ENCODE measurements around the gene LAMB1. TPM values are rescaled to one million over a fixed set of nuclear protein-coding genes. Genes with fewer than 3 reads are reported as not detected.
A peak's percentile ranks its signal among the peaks of the same experiment; 100 is the strongest.

Gene LAMB1
- total RNA-seq, 1 donor from 2014 or later, result 104 TPM

- ATAC-seq (no peak), DNase-seq (no peak)
- H3K4me3 ChIP-seq, result no peak overlapping the region
- no peaks in the 10 kb centered on the region for H3K27me3 ChIP-seq (ENCODE audit: low read depth)
- H3K9me3 ChIP-seq, result no peaks in the 10 kb centered on the region
- no peaks in the 10 kb centered on the region for H3K4me1 ChIP-seq
- intact Hi-C loops (cut with DNase I), result no loop called here
- no peak overlapping the region for H3K27ac ChIP-seq
- no peaks in the 10 kb centered on the region for H3K36me3 ChIP-seq
- no peak for TF ChIP-seq CTCF (IDR thresholded peaks at IDR 0.05)
Measured at GRCh38 chr7:108012499-108013430, 9.8 kb upstream of the LAMB1 start.

- Histone ChIP-seq H3K36me3 (no peaks in the 10 kb centered on the region), H3K27ac (no peak overlapping the region), H3K4me1 (no peaks in the 10 kb centered on the region), H3K4me3 (no peak overlapping the region), H3K27me3 (ENCODE audit: low read depth) (no peaks in the 10 kb centered on the region), H3K9me3 (no peaks in the 10 kb centered on the region)
- no peak for TF ChIP-seq CTCF (IDR thresholded peaks at IDR 0.05)
- intact Hi-C loops (cut with DNase I), result no loop called here
- DNase-seq (no peak), ATAC-seq (peak in 1 of 2 donors; percentile 39)
Measured at GRCh38 chr7:108010377-108010776, 7.4 kb upstream of the LAMB1 start.

- H3K27me3 ChIP-seq (ENCODE audit: low read depth), result no peaks in the 10 kb centered on the region
- no peaks in the 10 kb centered on the region for H3K9me3 ChIP-seq
- no peak for TF ChIP-seq CTCF (IDR thresholded peaks at IDR 0.05)
- H3K36me3 ChIP-seq, result no peaks in the 10 kb centered on the region
- no peaks in the 10 kb centered on the region for H3K4me1 ChIP-seq
- no peak overlapping the region for H3K27ac ChIP-seq
- no peak for ATAC-seq
- intact Hi-C loops (cut with DNase I), result no loop called here
- no peak overlapping the region for H3K4me3 ChIP-seq
- no peak for DNase-seq
Measured at GRCh38 chr7:108009873-108010272, 6.9 kb upstream of the LAMB1 start.

GRCh38 chr7:108008827-108009226 lies 5.9 kb upstream of the LAMB1 start:
- H3K27me3 ChIP-seq (ENCODE audit: low read depth), result peaks cover 7% of the 10 kb centered on the region
- H3K4me1 ChIP-seq, result peaks cover 8% of the 10 kb centered on the region
- no peak for TF ChIP-seq CTCF (IDR thresholded peaks at IDR 0.05)
- intact Hi-C loops (cut with DNase I), result no loop called here
- no peaks in the 10 kb centered on the region for H3K36me3 ChIP-seq
- H3K4me3 ChIP-seq, result no peak overlapping the region
- no peaks in the 10 kb centered on the region for H3K9me3 ChIP-seq
- DNase-seq (no peak), ATAC-seq (no peak)
- H3K27ac ChIP-seq, result no peak overlapping the region

GRCh38 chr7:108008240-108008639 lies 5.3 kb upstream of the LAMB1 start:
- no peak for ATAC-seq
- Histone ChIP-seq H3K4me1 (peaks cover 14% of the 10 kb centered on the region), H3K36me3 (no peaks in the 10 kb centered on the region), H3K4me3 (no peak overlapping the region), H3K27me3 (ENCODE audit: low read depth) (peaks cover 13% of the 10 kb centered on the region), H3K9me3 (no peaks in the 10 kb centered on the region), H3K27ac (no peak overlapping the region)
- no peak for DNase-seq
- intact Hi-C loops (cut with DNase I), result no loop called here
- TF ChIP-seq CTCF (IDR thresholded peaks at IDR 0.05), result no peak

Measured in lower lobe of right lung (tissue), 2 donors.